ENCODE data around the gene PLCD3. TPM values are rescaled to one million over a fixed set of nuclear protein-coding genes. Genes with fewer than 3 reads are reported as not detected.

PLCD3 gene
- total and polyA plus RNA-seq, 2 of the 13 experiments (the other 11 are each of a cell fraction or from before 2014, with no cell fraction given) = 11.3 to 39.1 TPM

- TF ChIP-seq FOXP4 (CRISPR knock-in tag; IDR thresholded peaks at IDR 0.05) (peak; percentile 58), ZNF570 (CRISPR knock-in tag; IDR thresholded peaks at IDR 0.05; ENCODE audit: borderline replicate concordance) (no peak), ZNF468 (CRISPR knock-in tag; IDR thresholded peaks at IDR 0.05) (0 out of 2 replicates have a peak, but pooled peaks have one; percentile 28), ESRRA (CRISPR knock-in tag; IDR thresholded peaks at IDR 0.05; ENCODE audit: low read depth) (no peak), CBX5 (CRISPR knock-in tag; IDR thresholded peaks at IDR 0.05; ENCODE audit: borderline replicate concordance) (peak; percentile 37; the same call in 1 of the 2 replicates), ZNF232 (CRISPR knock-in tag; IDR thresholded peaks at IDR 0.05; ENCODE audit: borderline replicate concordance) (no peak), PAXIP1 (CRISPR knock-in tag; conservative IDR thresholded peaks at IDR 0.05) (peak; percentile 89), ZNF296 (CRISPR knock-in tag; conservative IDR thresholded peaks at IDR 0.05) (peak; percentile 33; the same call in 1 of the 2 replicates), ZNF691 (CRISPR knock-in tag; IDR thresholded peaks at IDR 0.05; ENCODE audit: borderline replicate concordance, low read depth) (0 out of 2 replicates have a peak, but pooled peaks have one; percentile 15), YEATS4 (CRISPR knock-in tag; IDR thresholded peaks at IDR 0.05; ENCODE audit: borderline replicate concordance) (peak; percentile 58; the same call in 1 of the 2 replicates), AFF4 (CRISPR knock-in tag; IDR thresholded peaks at IDR 0.05) (0 out of 2 replicates have a peak, but pooled peaks have one; percentile 43), ZNF275 (CRISPR knock-in tag; IDR thresholded peaks at IDR 0.05; ENCODE audit: borderline replicate concordance) (no peak), ZMYM3 (CRISPR knock-in tag; IDR thresholded peaks at IDR 0.05) (peak; percentile 27; the same call in 1 of the 2 replicates), NR2F6 (IDR thresholded peaks at IDR 0.05) (no peak), NR2F6 (CRISPR knock-in tag; IDR thresholded peaks at IDR 0.05) (peak; percentile 75; the same call in 1 of the 2 replicates)
Measured at GRCh38 chr17:45127548-45128300, 4.6 kb downstream of the PLCD3 start (continued).
